Activated CD4-positive, alpha-beta T cell treated with anti-CD3 and anti-CD28 coated beads for 36 hours (primary cell): ENCODE results near the gene TSHZ3. TPM values are rescaled to one million over a fixed set of nuclear protein-coding genes. Genes with fewer than 3 reads are reported as not detected.

Source experiments
- ATAC-seq: fragments of 200-7000 bp; cut with Tn5 transposase; one replicate; pipeline ENCODE4 v1.10.0; 2021; ENCODE audit warnings: mild to moderate bottlenecking, moderate library complexity
- CTCF ChIA-PET: fragments of 350-600 bp; sonication (Branson Sonifier 250); formaldehyde crosslinking; loops from one replicate; lab custom pipeline; 2021; ENCODE audit warnings: antibody characterized with exemption; lab: Charles Lee
- POLR2A ChIA-PET: fragments of 350-600 bp; sonication (Branson Sonifier 250); formaldehyde crosslinking; loops from one replicate; lab custom pipeline; 2021; ENCODE audit warnings: antibody characterized with exemption, inconsistent platforms; lab: Charles Lee
- DNase-seq: peaks from one replicate; pipeline ENCODE4 v3.0.0-alpha.2; 2020
- H3K27ac Mint-ChIP-seq: one replicate; pipeline ENCODE4 v1.8.0; 2021; ENCODE audit warnings: mixed read lengths
- H3K27me3 Mint-ChIP-seq: one replicate; pipeline ENCODE4 v1.8.0; 2021; ENCODE audit warnings: mixed read lengths
- H3K36me3 Mint-ChIP-seq: one replicate; pipeline ENCODE4 v1.8.0; 2021; ENCODE audit warnings: low read depth, mixed read lengths
- H3K4me1 Mint-ChIP-seq: one replicate; pipeline ENCODE4 v1.8.0; 2021; ENCODE audit warnings: mixed read lengths
- H3K4me3 Mint-ChIP-seq: one replicate; pipeline ENCODE4 v1.8.0; 2021; ENCODE audit warnings: mild to moderate bottlenecking, moderate library complexity, mixed read lengths
- H3K9me3 Mint-ChIP-seq: one replicate; pipeline ENCODE4 v1.8.0; 2021; ENCODE audit warnings: low read depth, mixed read lengths
- intact Hi-C, 2 experiments: fragments of 100-400 bp; cut with DNase I in 1 of 2; cut with micrococcal nuclease in 1 of 2; formaldehyde crosslinking; loops; one replicate each; pipeline versions ENCODE4 v1.14.2 to v1.15.1; 2022 to 2024; cut with DNase I, micrococcal nuclease
- total RNA-seq, 2 experiments: library from RNA; stranded (reverse); gene quantifications; one replicate each; pipeline ENCODE4 v1.2.3, GENCODE V29; 2021

TSHZ3 gene
- total RNA-seq, 2 experiments from 2014 or later = 0.85 to 1.6 TPM

GRCh38 chr19:31377736-31378135 lies 28.5 kb upstream of the TSHZ3 start:
- intact Hi-C loops = no loop called here
- no peak overlapping the region for H3K4me3 Mint-ChIP-seq
- POLR2A ChIA-PET = no interaction called here

GRCh38 chr19:31372246-31372781 lies 23.1 kb upstream of the TSHZ3 start:
- H3K9me3 Mint-ChIP-seq = no peaks in the 10 kb centered on the region
- H3K4me3 Mint-ChIP-seq = no peak overlapping the region
- POLR2A ChIA-PET = no interaction called here
- no peaks in the 10 kb centered on the region for H3K36me3 Mint-ChIP-seq
- intact Hi-C loops = no loop called here
- peaks cover 19% of the 10 kb centered on the region for H3K27me3 Mint-ChIP-seq
- ATAC-seq = peak; percentile 55
- no peak overlapping the region for H3K27ac Mint-ChIP-seq
- DNase-seq = peak; percentile 24
- CTCF ChIA-PET = interaction anchor here (1.4 kb wide), 1 partner anchor 851 kb away, joined by 3 read pairs; no protein-coding TSS in a partner anchor
- H3K4me1 Mint-ChIP-seq = peaks cover 17% of the 10 kb centered on the region

More at GRCh38 chr19:31377736-31378135, 28.5 kb upstream of the TSHZ3 start:
- Mint-ChIP-seq H3K4me1 (peaks cover 4% of the 10 kb centered on the region), H3K27me3 (peaks cover 16% of the 10 kb centered on the region), H3K36me3 (no peaks in the 10 kb centered on the region), H3K9me3 (no peaks in the 10 kb centered on the region), H3K27ac (no peak overlapping the region)
- ATAC-seq = no peak
- CTCF ChIA-PET = no interaction called here
- DNase-seq = no peak

DNA sequence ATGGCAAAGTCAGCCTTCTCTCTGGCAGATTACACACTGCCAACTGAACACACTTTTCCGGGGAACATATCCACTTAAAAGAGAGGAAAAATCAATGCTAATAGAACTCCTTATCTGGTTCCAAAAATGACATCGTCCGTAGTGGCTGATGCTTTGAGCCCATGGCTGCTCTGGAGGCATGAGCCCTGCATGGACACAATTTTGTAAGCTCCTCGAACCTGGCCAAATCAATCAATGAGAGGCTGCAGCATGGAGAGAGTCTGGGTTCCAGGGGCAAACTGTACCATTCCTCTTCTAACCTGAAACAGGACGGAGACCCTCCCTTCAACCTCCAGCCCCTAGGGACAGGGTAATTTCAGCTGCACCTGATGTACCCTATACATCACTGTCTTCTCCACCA lies 21.0 kb upstream of the TSHZ3 start:
- Mint-ChIP-seq H3K27me3 (peaks cover 28% of the 10 kb centered on the region), H3K36me3 (no peaks in the 10 kb centered on the region), H3K9me3 (no peaks in the 10 kb centered on the region), H3K27ac (no peak overlapping the region), H3K4me1 (peaks cover 17% of the 10 kb centered on the region), H3K4me3 (no peak overlapping the region)
- ChIA-PET CTCF (no interaction called here), POLR2A (no interaction called here)
- intact Hi-C loops = no loop called here
- ATAC-seq (no peak), DNase-seq (no peak)

- no peak for DNase-seq
- CTCF ChIA-PET = no interaction called here
- Mint-ChIP-seq H3K27me3 (peaks cover 27% of the 10 kb centered on the region), H3K27ac (no peak overlapping the region), H3K9me3 (no peaks in the 10 kb centered on the region), H3K4me3 (no peak overlapping the region), H3K4me1 (no peaks in the 10 kb centered on the region), H3K36me3 (no peaks in the 10 kb centered on the region)
- POLR2A ChIA-PET = no interaction called here
- no peak for ATAC-seq
- intact Hi-C loops = no loop called here
Observed at GRCh38 chr19:31364963-31365362, 15.7 kb upstream of the TSHZ3 start.

DNA sequence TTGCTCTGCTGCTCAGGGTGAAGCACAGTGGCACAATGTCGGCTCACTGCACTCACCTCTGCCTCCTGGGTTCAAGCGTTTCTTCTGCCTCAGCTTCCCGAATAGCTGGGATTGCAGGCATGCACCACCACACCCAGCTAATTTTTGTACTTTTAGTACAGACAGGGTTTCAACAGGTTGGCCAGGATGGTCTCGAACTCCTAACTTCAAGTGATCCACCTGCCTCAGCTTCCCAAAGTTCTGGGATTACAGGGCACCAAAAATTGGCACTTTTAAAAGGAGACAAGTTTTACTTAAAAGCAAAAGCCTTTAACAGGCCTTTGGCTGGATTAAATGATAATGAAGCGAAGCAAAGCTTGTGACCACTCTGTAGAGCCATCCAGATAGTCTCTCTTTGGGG lies 12.5 kb upstream of the TSHZ3 start:
- POLR2A ChIA-PET = no interaction called here
- ATAC-seq (no peak), DNase-seq (no peak)
- intact Hi-C loops = no loop called here
- CTCF ChIA-PET = interaction anchor here (0.6 to 1.0 kb wide), 2 partner anchors 252 to 1218 kb away, joined by 3 to 4 read pairs; no protein-coding TSS in a partner anchor
- H3K9me3 Mint-ChIP-seq = no peaks in the 10 kb centered on the region
- peaks cover 45% of the 10 kb centered on the region for H3K27me3 Mint-ChIP-seq
- no peak overlapping the region for H3K27ac Mint-ChIP-seq
- no peaks in the 10 kb centered on the region for H3K36me3 Mint-ChIP-seq
- no peak overlapping the region for H3K4me3 Mint-ChIP-seq
- H3K4me1 Mint-ChIP-seq = peaks cover 3% of the 10 kb centered on the region

- POLR2A ChIA-PET = no interaction called here
- no peak overlapping the region for H3K4me3 Mint-ChIP-seq
- H3K27ac Mint-ChIP-seq = no peak overlapping the region
- peaks cover 35% of the 10 kb centered on the region for H3K4me1 Mint-ChIP-seq
- intact Hi-C loops = loop anchor here (1.0 to 10.0 kb wide), 9 partner anchors 246 to 865 kb away; no protein-coding TSS in a partner anchor
- H3K36me3 Mint-ChIP-seq = no peaks in the 10 kb centered on the region
- ATAC-seq = no peak
- no peak for DNase-seq
- CTCF ChIA-PET = interaction anchor here (0.7 to 1.1 kb wide), 4 partner anchors 11 to 556 kb away, joined by 3 to 5 read pairs (median 3); no protein-coding TSS in a partner anchor
- H3K9me3 Mint-ChIP-seq = no peaks in the 10 kb centered on the region
- peaks cover 65% of the 10 kb centered on the region for H3K27me3 Mint-ChIP-seq
Observed at GRCh38 chr19:31357315-31357673, 8.1 kb upstream of the TSHZ3 start.

GRCh38 chr19:31356587-31357314 lies 7.5 kb upstream of the TSHZ3 start:
- H3K4me1 Mint-ChIP-seq = peaks cover 40% of the 10 kb centered on the region
- ATAC-seq (peak; percentile 88), DNase-seq (peak; percentile 86)
- ChIA-PET POLR2A (no interaction called here), CTCF (interaction anchor here (0.7 to 3.5 kb wide), 4 partner anchors 10 to 302 kb away, joined by 3 to 14 read pairs (median 4); no protein-coding TSS in a partner anchor)
- H3K36me3 Mint-ChIP-seq = no peaks in the 10 kb centered on the region
- no peak overlapping the region for H3K27ac Mint-ChIP-seq
- H3K27me3 Mint-ChIP-seq = peaks cover 68% of the 10 kb centered on the region
- no peaks in the 10 kb centered on the region for H3K9me3 Mint-ChIP-seq
- peak overlapping the region; percentile 28 for H3K4me3 Mint-ChIP-seq
- intact Hi-C loops = loop anchor here (1.0 to 10.0 kb wide), 9 partner anchors 246 to 866 kb away; no protein-coding TSS in a partner anchor

- H3K36me3 Mint-ChIP-seq = no peaks in the 10 kb centered on the region
- H3K27me3 Mint-ChIP-seq = peaks cover 71% of the 10 kb centered on the region
- ATAC-seq (no peak), DNase-seq (no peak)
- intact Hi-C loops = loop anchor here (2.0 to 10.0 kb wide), 6 partner anchors 245 to 867 kb away; no protein-coding TSS in a partner anchor
- CTCF ChIA-PET = interaction anchor here (3.5 kb wide), 1 partner anchor 301 kb away, joined by 14 read pairs; no protein-coding TSS in a partner anchor
- POLR2A ChIA-PET = no interaction called here
- H3K27ac Mint-ChIP-seq = no peak overlapping the region
- no peak overlapping the region for H3K4me3 Mint-ChIP-seq
- H3K9me3 Mint-ChIP-seq = no peaks in the 10 kb centered on the region
- H3K4me1 Mint-ChIP-seq = peaks cover 43% of the 10 kb centered on the region
Observed at GRCh38 chr19:31355665-31356289, 6.5 kb upstream of the TSHZ3 start.

DNA sequence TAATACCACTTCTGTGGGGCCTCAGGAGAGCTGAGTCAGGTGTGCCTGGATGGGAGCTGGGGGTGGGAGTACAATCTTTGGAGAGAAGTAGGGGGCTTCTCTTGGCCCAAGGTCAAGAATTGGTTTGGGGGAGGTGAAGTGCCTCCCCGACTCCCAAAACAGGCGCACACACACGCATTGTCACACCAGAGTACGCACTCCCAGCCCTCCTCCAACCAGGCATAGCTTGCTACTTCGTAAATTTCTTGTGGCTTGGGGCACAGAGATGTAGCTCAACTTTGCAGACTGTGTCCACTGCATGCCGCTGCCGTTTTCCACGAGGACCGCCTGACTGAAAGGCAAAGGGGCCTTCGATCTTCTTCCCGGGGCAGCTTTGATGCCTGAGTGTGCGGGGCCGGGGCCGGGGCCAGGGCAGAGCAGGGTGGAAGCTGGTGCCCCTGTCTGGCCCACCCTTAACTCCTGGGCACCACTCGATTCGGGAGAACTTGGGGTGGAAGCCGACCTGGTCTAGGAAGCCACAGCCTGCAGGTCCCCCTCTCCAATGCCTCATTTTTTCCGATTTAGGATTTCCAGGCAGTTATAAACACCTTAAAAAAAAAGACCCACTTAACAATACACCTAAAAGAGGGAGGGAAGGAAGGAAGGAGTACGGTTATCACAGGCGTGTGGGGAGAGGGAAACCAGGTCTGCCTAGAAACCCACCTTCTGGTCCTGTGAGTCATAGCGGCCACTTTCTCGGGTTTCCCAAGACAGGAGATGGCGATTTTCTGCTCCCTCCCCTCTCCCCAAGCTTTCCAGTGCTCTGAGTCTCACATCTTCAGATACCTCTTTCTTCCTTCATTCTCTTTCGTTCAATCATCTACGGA lies 5.8 kb upstream of the TSHZ3 start:
- Mint-ChIP-seq H3K36me3 (no peaks in the 10 kb centered on the region), H3K27ac (no peak overlapping the region), H3K4me3 (no peak overlapping the region), H3K4me1 (peaks cover 43% of the 10 kb centered on the region), H3K27me3 (peaks cover 71% of the 10 kb centered on the region), H3K9me3 (no peaks in the 10 kb centered on the region)
- intact Hi-C loops = loop anchor here (5.0 to 10.0 kb wide), 5 partner anchors 553 to 1828 kb away; partner anchors contain the start of gene VSTM2B (in 1 of the 2)
- POLR2A ChIA-PET = no interaction called here
- ATAC-seq (no peak), DNase-seq (no peak)
- CTCF ChIA-PET = interaction anchor here (0.9 to 3.5 kb wide), 2 partner anchors 17 to 301 kb away, joined by 4 to 14 read pairs; no protein-coding TSS in a partner anchor

DNA sequence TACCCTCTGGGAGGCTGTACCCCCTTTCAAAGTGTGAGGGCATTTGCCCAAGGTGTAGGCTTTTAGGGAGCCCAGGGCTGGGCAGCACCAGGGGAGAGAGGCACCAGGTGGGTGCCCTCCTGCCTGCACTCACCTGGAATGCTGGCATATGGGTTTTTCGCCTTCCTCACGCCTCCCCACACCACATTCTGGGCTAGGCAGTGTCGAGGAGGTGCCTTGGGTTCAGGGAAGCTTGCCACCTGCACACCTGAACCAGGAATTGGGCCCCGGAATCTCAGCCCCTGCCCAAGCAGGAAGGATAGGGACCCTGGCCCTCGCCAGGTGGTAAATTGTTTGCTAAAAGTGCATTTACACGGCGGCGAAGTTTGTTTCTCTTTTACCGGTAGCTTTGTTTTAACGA lies 5.1 kb upstream of the TSHZ3 start:
- Mint-ChIP-seq H3K4me3 (no peak overlapping the region), H3K4me1 (peaks cover 43% of the 10 kb centered on the region), H3K9me3 (no peaks in the 10 kb centered on the region), H3K27me3 (peaks cover 67% of the 10 kb centered on the region), H3K36me3 (no peaks in the 10 kb centered on the region), H3K27ac (no peak overlapping the region)
- ATAC-seq (no peak), DNase-seq (no peak)
- CTCF ChIA-PET = interaction anchor here (0.6 to 3.5 kb wide), 3 partner anchors 16 to 300 kb away, joined by 3 to 14 read pairs (median 4); no protein-coding TSS in a partner anchor
- intact Hi-C loops = loop anchor here (5.0 to 10.0 kb wide), 3 partner anchors 670 to 1827 kb away; partner anchors contain the start of gene VSTM2B (in 1 of the 2)
- POLR2A ChIA-PET = no interaction called here
